HG03039 (cell line): ENCODE measurements around the gene HSF2BP.
"Not testable (repeated sequence)": the region's sequence is repeated elsewhere in the genome, so short reads cannot be mapped to it uniquely, and the experiment has no call there.

Source experiments
- ATAC-seq: cut with Tn5 transposase; IDR thresholded peaks from one replicate; pipeline ENCODE4 v1.9.1; 2021; ENCODE audit warnings: mild to moderate bottlenecking, moderate library complexity; ENCODE audit not compliant: unreplicated experiment

The HSF2BP gene

DNA sequence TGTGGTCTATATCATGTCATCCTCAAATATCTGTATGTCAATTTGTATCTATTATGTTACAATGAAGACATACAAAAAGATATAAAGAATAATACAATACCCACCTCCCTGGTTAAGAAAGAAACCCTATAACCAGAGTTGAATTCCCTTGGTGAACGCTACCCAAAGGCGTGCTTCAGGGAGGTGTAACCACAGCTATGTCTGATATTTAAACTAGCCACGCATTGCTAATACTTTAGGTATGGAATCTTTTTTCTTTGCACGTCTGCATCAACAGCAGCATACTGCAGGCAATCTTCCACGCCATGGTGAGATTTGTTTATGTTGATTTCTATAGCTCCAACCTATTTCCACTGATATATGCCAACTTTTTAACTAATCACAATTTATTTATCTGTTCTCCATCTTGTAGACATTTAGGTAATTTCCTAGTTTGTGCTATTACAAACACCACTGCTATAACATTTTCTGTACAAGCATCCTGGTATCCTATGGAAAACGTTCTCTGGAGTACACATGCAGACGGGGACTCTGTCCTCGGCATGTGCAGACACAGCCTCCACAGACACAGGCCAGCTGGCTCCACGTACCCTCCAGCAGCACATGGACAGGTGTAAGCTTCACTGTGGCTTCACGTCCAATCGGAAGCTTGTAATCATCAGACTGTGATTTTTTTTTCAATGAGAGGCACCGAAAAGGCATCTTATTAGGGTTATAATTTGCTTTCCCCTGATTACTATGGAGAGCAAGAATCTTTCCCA, 58.5 kb downstream of the HSF2BP start:
- no peak for ATAC-seq

DNA sequence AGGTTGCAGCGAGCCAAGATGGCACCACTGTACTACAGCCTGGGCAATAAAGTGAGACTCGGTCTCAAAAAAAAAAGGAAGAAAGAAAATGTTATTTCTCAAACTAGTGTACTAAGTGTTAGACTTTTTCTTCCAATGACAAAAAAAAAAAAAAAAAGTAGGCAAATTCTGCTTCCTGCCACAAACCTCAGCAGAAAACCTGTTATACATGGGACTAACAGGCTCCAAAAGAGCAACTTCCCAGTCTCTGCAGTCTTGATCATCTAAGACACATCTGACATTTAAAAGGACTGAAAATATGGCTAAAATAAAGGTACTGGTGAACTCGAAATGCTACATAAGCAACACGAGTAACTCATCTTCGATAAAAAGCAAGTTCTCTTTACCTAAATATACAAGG, 59.6 kb downstream of the HSF2BP start:
- ATAC-seq: no peak

DNA sequence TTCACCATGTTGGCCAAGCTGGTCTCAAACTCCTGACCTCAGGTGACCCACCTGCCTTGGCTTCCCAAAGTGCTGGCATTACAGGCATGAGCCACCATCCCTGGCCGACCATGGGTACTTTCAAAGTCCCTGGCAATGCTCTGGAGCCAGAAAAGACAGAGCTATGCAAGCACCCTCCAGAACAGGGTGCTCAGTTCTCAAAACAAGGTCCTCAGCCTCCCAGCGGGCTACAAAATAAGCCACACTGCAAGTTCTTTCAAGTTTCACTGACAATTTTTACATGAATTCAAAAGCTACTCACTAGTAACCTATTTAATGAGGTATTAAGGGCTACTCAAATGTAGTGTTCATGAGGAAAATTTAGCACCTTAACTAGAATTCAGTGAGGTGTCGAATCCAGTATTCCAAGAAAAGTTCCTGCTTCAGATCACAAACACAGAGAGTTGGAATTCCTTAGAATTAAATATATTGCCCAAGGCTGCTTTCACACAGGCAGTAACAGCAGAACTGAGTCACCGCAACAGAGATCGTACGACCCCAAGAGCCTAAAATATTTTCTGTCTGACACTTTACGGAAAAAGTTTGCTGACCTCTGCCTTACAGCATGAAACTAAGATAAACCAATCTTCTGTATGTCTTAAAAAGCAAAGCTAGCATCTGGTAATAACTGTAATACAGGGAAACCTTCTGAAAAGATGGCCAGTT, 60.7 kb downstream of the HSF2BP start:
- no peak for ATAC-seq

DNA sequence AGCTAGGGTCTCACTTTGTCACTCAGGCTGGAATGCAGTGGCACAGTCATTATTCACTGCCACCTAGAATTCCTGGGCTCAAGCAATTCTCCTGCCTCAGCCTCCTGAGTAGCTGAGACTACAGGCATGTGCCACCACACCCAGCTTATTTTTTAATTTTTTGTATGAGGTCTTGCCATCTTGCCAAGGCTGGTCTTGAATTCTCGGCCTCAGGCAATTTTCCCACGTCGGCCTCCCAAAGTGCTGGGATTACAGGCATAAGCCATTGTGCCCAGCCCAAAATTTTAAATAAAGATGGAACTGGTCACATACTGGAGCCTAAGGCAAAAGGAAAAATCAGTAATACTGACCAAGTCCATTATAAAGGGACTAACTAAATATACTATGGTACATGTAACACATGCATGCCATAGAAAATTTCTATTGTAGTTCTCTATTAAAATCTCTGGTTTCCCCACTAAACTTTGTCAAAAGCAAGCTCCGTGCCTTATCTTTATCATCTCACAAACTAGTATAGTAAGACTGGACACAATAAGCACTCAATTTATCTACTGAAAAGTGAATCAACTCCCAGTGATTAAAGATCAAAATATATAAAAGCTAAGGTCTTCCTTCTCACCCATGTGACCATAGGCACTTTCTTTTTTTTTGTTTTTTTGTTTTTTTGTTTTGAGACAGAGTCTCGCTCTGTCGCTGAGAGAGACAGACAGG, 61.6 kb downstream of the HSF2BP start:
- no peak for ATAC-seq

DNA sequence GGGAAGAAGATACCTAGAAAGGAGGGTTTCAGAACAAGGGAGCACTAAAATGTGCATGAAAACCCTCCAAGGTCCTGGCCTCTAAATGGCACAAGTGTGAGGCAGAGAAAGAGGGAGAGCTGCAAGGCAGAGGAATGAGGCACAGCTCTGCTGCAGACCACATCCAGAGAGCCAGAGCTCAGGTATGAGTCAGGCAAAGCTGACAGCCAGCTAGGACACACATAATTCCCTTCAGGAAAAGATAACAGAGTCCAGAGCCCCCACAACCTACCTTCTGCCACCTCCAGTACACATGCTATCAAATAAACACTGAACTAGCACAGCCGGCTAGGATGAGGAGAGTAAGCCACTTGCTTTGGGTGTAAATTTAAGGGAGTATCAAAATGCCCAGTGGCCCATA, 62.2 kb downstream of the HSF2BP start:
- no peak for ATAC-seq

DNA sequence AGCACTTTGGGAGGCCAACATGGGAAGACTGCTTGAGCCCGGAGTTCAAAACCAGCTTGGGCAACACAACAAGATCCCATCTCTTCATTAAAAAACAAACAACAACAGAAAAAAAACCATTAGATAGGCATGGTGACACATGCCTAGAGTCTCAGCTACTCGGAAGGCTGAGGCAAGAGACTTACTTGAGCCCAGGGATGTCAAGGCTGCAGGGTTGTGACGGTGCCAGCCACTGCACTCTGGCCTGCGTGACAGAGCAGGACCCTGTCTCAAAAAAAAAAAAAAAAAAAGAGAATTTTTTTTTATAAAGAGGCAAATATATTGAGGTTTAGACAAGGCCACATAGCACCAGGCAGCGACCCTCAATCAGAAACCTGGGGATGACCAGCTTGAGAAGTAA, 62.7 kb downstream of the HSF2BP start:
- no peak for ATAC-seq

DNA sequence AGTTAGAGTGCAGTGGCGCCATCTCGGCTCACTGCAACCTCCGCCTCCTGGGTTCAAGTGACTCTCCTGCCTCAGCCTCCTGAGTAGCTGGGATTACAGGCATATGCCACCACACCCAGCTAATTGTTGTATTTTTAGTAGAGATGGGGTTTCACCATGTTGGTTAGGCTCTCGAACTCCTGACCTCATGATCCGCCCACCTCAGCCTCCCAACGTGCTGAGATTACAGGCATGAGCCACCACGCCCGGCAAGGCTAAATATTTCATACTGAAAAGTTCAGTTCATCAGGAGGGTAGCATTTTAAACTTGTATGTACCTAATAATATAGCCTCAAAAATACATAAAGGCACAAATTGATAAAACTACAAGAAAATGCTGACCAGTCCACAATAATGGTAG, 63.5 kb downstream of the HSF2BP start:
- not testable (repeated sequence) for ATAC-seq

DNA sequence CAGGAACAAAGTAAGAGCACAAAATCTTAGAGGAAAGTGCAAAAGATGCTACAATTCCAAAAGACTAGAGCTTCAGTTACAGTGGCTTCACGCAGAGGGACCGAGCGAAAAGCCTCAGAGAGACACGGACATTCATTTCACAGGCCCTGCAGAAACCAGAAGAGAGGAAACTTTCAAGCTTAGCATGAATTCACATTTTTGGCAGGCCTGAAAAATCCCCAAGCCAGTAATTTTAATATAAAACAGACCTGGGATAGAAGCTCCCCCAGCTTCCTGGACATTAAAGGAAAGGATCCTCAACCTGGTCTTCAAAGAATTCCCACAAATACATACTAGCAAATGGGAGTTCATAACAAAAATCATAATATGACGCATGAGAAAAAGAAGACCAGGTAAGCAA, 66.2 kb downstream of the HSF2BP start:
- no peak for ATAC-seq

DNA sequence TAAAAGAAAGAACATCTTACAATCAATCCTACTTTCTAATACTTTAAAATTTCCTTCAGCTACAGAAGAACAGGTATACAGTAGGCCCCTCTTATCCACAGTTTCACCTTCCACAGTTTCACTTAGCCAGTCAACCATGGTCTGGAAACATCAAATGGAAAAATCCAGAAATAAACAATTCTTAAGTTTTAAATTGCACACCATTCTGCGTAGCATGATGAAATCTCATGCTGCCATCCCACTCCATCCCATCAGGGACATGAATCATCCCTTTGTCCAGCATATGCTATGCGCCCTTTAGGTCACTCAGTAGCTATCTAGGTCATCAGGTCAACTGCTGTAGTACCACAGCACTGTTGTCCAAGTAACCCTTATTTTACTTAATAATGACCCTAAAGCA, 67.7 kb downstream of the HSF2BP start:
- ATAC-seq: no peak

DNA sequence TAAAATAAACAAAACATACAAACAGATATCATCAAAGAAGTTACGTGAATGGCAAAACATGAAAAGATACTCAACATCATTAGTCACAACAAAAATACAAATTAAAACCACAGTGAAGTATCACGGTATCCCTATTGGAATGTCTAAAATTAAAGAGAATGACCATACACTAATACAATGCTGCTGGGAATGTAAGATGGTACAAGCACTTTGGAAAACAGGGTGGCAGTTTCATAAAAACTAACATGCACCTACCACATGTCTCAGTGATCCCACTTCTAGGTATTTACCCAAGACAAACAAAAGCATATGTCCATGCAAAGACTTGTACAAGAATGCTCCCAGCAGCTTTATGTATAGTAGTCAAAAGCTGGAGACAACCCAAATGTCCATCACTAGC, 69.1 kb downstream of the HSF2BP start:
- no peak for ATAC-seq

DNA sequence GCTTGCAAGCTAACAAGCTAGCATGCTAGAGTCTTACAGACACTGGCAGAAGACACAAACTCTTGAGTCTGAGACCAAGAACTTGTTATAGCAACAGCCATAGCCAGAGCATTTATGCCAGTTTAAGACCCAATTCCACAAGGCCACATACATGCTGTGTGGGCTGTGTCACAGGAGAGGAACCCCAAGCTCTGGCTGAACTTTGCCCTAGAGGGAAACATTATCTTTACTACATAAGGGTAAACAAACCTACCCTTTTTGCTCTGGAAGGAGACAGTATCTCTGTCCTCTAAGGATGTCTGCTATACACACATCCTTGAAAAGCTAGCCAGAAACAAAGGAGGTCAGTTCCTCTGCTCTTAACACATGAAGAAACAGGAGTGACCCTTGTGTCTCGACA, 70.3 kb downstream of the HSF2BP start:
- no peak for ATAC-seq

DNA sequence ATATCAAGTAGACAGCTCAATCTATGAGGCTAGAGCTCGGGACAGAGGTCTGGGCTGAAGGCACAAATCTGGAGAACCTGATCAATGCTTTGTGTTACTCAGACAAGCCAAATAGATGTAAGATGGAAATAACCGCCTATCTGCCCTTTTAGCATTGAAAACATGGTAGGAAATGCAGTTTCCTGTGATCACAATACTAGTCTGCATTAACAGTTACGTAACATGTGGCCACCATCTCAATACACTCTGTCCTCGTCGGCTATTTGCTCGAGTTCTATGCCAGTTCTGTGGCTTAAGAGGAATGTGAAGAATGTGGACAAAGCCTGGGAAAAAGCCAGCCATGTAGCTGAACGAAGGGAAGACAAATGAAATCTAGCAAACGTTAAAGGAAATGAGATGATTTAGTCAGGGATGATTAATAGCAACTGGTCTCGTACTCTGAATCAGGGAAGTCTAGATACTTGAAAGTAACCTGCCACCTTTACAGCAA, 73.3 kb downstream of the HSF2BP start:
- no peak for ATAC-seq

DNA sequence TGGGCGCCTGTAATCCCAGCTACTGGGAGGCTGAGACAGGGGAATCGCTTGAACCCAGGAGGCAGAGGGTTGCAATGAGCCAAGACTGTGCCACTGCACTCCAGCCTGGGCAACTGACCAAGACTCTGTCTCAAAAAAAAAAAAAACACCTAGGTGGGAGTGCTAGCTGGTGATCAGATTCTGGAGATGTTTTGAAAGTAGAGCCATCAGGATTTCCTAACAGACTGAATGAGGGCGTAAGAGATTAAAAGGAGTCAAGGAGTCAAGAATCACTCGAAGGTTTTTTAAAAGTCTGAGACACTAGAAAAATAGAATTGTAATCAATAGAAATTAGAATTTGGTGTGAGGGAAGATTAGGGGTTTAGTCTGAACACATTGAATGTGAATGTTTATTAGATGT, 73.8 kb downstream of the HSF2BP start:
- ATAC-seq: no peak

DNA sequence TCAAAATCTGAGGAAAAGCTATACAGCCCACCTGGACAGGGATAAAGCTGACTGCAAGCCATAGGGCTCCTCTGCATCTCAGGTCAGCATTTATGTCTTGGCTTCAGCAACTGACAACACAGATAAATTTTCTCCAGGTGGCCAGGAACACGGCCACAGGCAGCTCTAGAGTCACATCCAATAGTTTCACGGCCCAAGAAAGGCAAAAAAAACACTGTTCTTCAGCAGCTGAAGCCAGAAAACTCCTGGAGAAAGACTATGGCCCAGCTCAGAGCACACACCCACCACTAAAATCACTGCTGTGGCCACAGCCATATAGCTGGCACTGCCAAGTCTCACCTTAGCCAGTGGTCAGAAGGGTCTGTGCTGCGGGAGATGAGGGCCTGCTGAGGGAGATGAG, 77.8 kb downstream of the HSF2BP start:
- no peak for ATAC-seq

DNA sequence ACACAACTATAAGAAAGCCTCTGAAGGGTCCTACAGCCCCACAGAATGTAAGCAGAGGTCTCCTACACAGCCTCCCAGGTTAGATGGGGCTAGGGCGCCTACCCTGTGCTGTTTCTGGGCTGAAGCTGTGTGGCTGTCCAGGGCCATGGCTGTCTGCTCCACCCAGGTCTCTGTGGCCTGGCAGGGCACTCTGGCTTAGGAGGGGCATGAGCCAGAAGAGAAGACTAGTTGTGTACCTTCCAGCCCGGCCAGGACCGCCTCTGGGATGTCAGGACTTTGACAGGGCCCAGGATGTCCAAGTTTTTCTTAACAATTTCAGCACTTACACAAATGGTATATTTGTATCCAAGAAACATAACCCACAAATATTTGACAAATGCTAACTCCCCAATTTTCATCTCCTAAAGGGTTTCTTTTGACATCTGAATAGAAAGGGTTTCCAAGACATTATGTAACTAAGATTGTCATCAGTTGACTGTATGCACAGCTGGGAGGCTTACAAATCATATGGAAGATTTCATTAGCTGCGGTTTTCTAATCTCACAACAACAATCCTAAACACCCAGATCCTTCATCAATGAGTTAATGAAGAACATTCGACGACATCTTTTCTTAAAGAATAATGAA, 80.5 kb downstream of the HSF2BP start:
- no peak for ATAC-seq

DNA sequence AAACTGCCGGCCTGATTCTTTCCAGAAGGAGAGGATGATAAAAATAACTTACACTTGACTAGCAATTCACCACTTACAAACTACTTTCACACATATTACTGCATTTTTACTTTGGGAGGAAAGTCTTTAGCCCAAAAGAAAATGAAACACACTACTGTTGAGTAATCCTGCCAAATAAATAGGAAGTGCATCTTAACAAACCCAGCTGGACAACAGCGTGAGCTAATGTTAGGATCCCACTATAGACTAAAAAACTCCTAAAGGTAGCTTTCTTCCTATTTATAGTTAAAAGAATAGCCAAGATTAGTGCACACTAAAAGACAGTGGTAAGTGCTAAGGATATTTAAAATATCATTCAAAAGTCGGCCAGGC, 83.8 kb downstream of the HSF2BP start:
- ATAC-seq: no peak

DNA sequence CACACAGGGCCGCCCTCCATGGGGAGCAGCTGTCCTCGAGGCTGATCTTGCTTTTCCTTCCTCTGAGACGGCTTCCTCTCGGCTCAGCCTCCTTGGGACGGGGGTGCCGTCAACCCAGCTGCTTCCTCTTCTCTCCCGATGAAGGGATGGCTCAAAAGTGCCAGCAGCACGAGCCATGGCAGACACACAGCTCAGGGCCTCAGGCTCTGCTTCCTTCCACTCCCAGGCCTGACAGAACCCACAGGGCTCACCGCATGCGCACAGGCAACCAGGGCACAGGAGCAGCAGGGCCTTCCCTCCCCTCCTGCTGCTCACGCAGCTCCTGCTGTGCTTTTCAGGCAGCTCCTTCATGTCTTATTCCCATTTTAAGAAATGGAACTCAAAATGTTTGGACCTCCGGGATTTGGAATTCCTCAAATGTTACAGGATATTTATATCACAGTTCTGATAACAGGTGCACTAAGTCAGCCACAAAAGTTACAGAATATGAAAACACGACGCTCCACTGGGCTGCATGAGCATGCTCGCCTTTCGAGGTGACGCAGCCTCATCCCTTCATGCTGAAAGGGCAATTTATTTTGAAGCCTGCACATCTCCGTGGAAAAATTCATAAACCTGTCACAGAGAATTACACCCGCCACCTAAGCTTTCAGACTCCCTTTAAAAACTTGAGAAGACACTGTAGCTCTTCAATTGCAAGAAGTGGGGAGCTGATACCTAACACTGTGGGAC, 84.4 kb downstream of the HSF2BP start:
- no peak for ATAC-seq

DNA sequence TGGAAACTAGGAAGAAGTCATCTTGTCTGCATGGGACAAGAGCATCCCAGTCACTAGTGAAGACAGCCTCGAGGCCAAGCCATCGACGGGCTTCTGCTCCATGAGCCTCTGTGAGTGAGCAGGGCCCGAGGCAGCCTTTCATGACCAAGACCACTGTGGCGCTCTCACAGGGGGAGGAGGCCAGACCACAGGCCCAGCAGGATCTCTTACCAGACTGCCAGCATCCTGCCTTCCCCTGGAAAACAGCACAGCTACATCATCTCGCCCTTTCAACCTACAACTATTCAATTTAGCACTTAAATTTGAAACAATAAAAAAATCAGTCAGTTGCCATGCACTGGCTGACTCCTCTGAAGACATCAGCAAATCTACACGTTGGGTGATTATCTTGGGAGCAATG, 85.4 kb downstream of the HSF2BP start:
- no peak for ATAC-seq

DNA sequence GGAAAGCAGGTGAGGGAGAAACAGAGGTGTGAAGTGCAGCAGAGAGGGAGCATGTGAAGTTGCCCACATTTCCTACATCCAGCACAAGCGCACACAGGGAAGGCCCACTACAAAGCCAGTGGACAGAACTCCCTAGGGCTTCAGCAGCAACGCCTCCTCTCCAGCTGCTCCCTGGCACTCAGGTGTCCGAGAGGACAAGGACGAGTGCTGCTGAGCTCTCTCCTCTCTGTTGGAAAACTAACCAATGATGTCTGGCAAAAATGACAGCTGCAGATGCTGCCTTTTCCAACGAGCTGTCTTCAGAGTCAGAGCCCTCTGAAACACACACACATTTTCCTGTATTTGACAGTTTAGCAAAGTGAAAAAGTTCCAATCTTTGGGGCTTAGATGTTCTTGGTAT, 86.8 kb downstream of the HSF2BP start:
- ATAC-seq: no peak

DNA sequence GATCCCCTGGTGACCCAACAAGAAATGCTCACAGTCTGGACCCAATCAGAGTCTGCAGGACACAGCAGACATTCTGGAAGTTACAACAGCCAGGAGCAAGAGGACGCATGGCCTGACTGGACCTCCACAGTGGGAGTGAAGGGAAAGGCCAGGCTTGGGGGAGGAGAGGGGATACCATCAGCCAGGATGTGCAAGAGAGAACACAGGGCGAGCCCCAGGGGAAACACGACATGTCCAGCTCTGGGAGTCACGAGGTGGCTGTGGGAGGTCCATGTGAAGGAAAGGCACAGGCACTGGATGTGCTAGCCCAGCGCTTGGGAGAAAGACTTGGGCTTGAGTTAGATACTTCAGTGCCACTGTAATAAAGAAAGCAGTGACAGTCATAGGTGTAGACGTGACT, 87.3 kb downstream of the HSF2BP start:
- ATAC-seq: no peak

DNA sequence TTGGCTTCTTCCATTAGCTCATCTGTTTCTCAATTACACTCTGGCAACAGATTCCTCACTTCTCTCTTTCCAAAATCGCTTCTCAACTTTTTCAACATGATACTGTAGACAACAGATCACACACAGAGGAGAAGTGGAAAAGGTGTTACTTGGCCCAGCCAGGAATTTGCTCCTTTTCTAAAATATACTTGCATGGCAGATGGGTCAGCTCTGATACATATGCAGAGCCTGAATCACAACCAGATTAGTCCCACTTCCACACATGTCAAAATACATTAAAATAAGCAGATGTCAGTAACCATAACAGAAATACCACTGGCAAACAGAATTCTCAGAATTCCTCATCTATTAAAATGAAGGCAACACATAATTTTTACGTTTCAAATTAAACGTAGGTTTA, 89.1 kb downstream of the HSF2BP start:
- ATAC-seq: not testable (repeated sequence)
